Measurements from ENCODE around the gene TCEA2.

- TF ChIP-seq YY1 (IDR thresholded peaks at IDR 0.05; ENCODE audit: insufficient read depth, insufficient read length) (no peak), SUZ12 (IDR thresholded peaks at IDR 0.05; ENCODE audit: extremely low read depth, insufficient read depth, insufficient read length) (no peak)
Measured at GRCh38 chr20:64091340-64091739, 28.3 kb downstream of the TCEA2 start.

Data from NT2/D1 (cell line).